Adrenal gland (tissue), 12 donors: Measurements from ENCODE around the gene FLT3LG. TPM values are rescaled to one million over a fixed set of nuclear protein-coding genes. Genes with fewer than 3 reads are reported as not detected.
A peak's percentile ranks its signal among the peaks of the same experiment; 100 is the strongest.

Source experiments
- DNase-seq, 7 donors: peaks; one replicate each; pipeline ENCODE4 v3.0.0-alpha.2; 2019 to 2020
- H3K27ac ChIP-seq, 5 donors: fragments of 200-600 bp; sonication (generic) in 4 of 5; 1 replicate in 3 of 5; 2 replicates in 2 of 5; pipeline versions ENCODE4 v1.5.1 to v1.8.0; 2016 to 2020; ENCODE audit warnings: mild to moderate bottlenecking in 1 of 5
- H3K27me3 ChIP-seq: fragments of 200-600 bp; 2 replicates; pipeline ENCODE4 v1.8.0; 2021
- H3K36me3 ChIP-seq, 2 donors: fragments of 200-600 bp; replicated peaks in 1 of 2; 1 replicate in 1 of 2; 2 replicates in 1 of 2; pipeline versions ENCODE4 v1.5.1 to v1.8.0; 2018 to 2022
- H3K4me1 ChIP-seq, 2 donors: fragments of 200-600 bp; replicated peaks in 1 of 2; 1 replicate in 1 of 2; 2 replicates in 1 of 2; pipeline versions ENCODE4 v1.5.1 to v1.8.0; 2018 to 2021
- H3K4me3 ChIP-seq, 4 donors: fragments of 200-600 bp; sonication (generic) in 3 of 4; one replicate each; pipeline ENCODE4 v1.5.1; 2016 to 2018
- H3K9me3 ChIP-seq, 3 donors: fragments of 200-600 bp; sonication (generic) in 1 of 3; replicated peaks in 1 of 3; 1 replicate in 2 of 3; 2 replicates in 1 of 3; pipeline versions ENCODE4 v1.5.1 to v1.8.0; 2016 to 2021
- POLR2A ChIP-seq, 2 donors: fragments of 450-650 bp; IDR thresholded peaks; one replicate each; pipeline ENCODE4 v1.6.1; 2017; ENCODE audit warnings: antibody characterized with exemption in 2 of 2, mild to moderate bottlenecking in 2 of 2, moderate library complexity in 1 of 2
- WGBS, 4 donors: extraction: QIAGEN DNeasy Blood & Tissue Kit in 2 of 4; methylation state at CpG; one replicate each; pipeline versions ENCODE4 v1.1.5 to v1.1.7; 2013 to 2017; 5-methylcytosine and 5-hydroxymethylcytosine counted together
- intact Hi-C, 2 donors: fragments of 100-400 bp; cut with DNase I; formaldehyde crosslinking; loops; one replicate each; pipeline versions ENCODE4 v1.14.1 to v1.15.0; 2022 to 2023
- polyA plus RNA-seq, 3 donors: library from polyadenylated mRNA; stranded (reverse); fragments of 200-250 nt in 2 of 3; fragments of 350-450 nt in 1 of 3; fragmentation: Illumina TruSeq in 1 of 3; extraction: RNeasy Lipid Tissue Mini Kit (QIAGEN cat#74804) in 1 of 3; gene quantifications; one replicate each; pipeline ENCODE4 v1.2.3, GENCODE V29; 2013 to 2014
- total RNA-seq, 9 donors: library from RNA; depleted of rRNA in 4 of 9; stranded (reverse); fragments of >200 nt in 4 of 9; fragments of 120-200 nt in 1 of 9; fragmentation: NEBNext Ultra II Directional in 1 of 9; extraction: Animal tissue kit (Norgen Biotek cat#: 25700) in 1 of 9; gene quantifications; one replicate each; pipeline versions ENCODE4 v1.1.0 to v1.2.4, GENCODE V29; 2013 to 2023
- TF ChIP-seq, protein P1 (sequence below), 6 experiments: fragments of 450-650 bp in 4 of 6; fragments of 200-600 bp in 2 of 6; sonication (generic) in 1 of 6; IDR thresholded peaks; 1 replicate in 5 of 6; 2 replicates in 1 of 6; pipeline versions ENCODE4 v1.5.1 to v1.8.0; 2016 to 2021; ENCODE audit warnings: antibody characterized with exemption in 6 of 6, mild to moderate bottlenecking in 2 of 6, moderate library complexity in 1 of 6
- donor health status: healthy with polysubstance abuse.
- donor health status: Bipolar disorder and iron deficiency.
- donor health status: DM: yes; HTN: yes; CAD: no.
- donor health status: DM: no; HTN: no; CAD: no.
- donor health status: DM: no; HTN: no; CAD: no.
- donor health status: DM: yes; HTN: yes; CAD: no.

The FLT3LG gene
- total and polyA plus RNA-seq, 12 donors = 1.2 to 33.8 (median 8.7) TPM

GRCh38 chr19:49451430-49452181 lies 22.4 kb upstream of the FLT3LG start, which contains the start of gene PIH1D1:
Gene PIH1D1, minus strand, starts transcription at chr19:49451814. Its CDS starts 240 bp downstream, at chr19:49451574.
- peak; percentile 97 to 100 (median 99) for DNase-seq
- TF ChIP-seq, protein P1, sequence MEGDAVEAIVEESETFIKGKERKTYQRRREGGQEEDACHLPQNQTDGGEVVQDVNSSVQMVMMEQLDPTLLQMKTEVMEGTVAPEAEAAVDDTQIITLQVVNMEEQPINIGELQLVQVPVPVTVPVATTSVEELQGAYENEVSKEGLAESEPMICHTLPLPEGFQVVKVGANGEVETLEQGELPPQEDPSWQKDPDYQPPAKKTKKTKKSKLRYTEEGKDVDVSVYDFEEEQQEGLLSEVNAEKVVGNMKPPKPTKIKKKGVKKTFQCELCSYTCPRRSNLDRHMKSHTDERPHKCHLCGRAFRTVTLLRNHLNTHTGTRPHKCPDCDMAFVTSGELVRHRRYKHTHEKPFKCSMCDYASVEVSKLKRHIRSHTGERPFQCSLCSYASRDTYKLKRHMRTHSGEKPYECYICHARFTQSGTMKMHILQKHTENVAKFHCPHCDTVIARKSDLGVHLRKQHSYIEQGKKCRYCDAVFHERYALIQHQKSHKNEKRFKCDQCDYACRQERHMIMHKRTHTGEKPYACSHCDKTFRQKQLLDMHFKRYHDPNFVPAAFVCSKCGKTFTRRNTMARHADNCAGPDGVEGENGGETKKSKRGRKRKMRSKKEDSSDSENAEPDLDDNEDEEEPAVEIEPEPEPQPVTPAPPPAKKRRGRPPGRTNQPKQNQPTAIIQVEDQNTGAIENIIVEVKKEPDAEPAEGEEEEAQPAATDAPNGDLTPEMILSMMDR (IDR thresholded peaks at IDR 0.05) = peak in 3 of 6 experiments; percentile 15 to 34 (median 25)
- peak in 1 of 2 donors; percentile 66 for TF ChIP-seq POLR2A (IDR thresholded peaks at IDR 0.05)
- intact Hi-C loops = no loop called here
- Histone ChIP-seq H3K27me3 (no peaks in the 10 kb centered on the region), H3K4me3 (peak within 1 kb of the TSS; percentile 37 to 93 (median 61)), H3K9me3 (no peaks in the 10 kb centered on the region), H3K36me3 (peaks cover 0 to 14% of the 10 kb centered on the region in 2 donors), H3K27ac (peak within 1 kb of the TSS; percentile 42 to 97 (median 91)), H3K4me1 (peaks cover 3 to 19% of the 10 kb centered on the region in 2 donors)
- 0 to 1% (median 0%) methylated on average over 22 to 42 of the region's 42 CpGs for WGBS, 4 donors

GRCh38 chr19:49453013-49453756 lies 20.8 kb upstream of the FLT3LG start, which contains the start of gene ALDH16A1:
Gene ALDH16A1, plus strand, starts transcription at chr19:49453225. Its CDS starts 107 bp downstream, at chr19:49453332.
- H3K4me3 ChIP-seq = peak within 1 kb of the TSS in 3 of 4 donors; percentile 52 to 80 (median 66)
- intact Hi-C loops = no loop called here
- H3K9me3 ChIP-seq = no peaks in the 10 kb centered on the region
- TF ChIP-seq, protein P1 (IDR thresholded peaks at IDR 0.05) = peak in 1 of 6 experiments; percentile 5
- peak; percentile 52 to 88 for TF ChIP-seq POLR2A (IDR thresholded peaks at IDR 0.05)
- DNase-seq = peak; percentile 98 to 99 (median 98)
- H3K27ac ChIP-seq = peak within 1 kb of the TSS; percentile 82 to 97 (median 91)
- H3K27me3 ChIP-seq = no peaks in the 10 kb centered on the region
- WGBS, 4 donors = 0 to 1% (median 0%) methylated on average over 28 to 66 of the region's 66 CpGs
- H3K36me3 ChIP-seq = peaks cover 0 to 5% of the 10 kb centered on the region in 2 donors
- peaks cover 3 to 22% of the 10 kb centered on the region in 2 donors for H3K4me1 ChIP-seq

DNA sequence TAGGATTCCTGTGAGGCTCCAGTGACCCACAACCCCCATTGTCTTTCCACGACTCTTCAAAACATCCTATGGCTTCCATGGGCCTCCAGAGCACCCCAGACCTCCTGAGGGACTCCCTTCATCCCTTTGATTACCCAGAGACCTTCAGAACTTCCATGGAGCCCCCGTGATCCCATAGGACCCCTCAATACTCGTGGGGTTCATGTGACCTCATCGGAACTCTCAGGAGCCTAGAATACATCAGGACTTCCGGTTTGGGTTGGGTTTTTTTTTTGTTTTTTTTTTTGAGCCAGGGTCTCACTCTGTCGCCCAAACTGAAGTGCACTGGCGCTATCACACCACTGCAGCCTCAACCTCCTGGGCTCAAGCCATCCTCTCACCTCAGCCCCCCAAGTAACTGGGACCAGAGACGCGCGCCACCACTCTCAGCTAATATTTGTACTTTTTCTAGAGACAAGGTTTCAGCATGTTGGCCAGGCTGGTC lies 20.2 kb upstream of the FLT3LG start:
- Histone ChIP-seq H3K36me3 (peaks cover 0 to 5% of the 10 kb centered on the region in 2 donors), H3K27me3 (no peaks in the 10 kb centered on the region), H3K4me3 (peak overlapping the region in 3 of 4 donors; percentile 52 to 80 (median 66)), H3K9me3 (no peaks in the 10 kb centered on the region), H3K4me1 (peaks cover 3 to 22% of the 10 kb centered on the region in 2 donors), H3K27ac (peak overlapping the region; percentile 82 to 97 (median 91))
- TF ChIP-seq, protein P1 (IDR thresholded peaks at IDR 0.05) = no peak
- no peak for TF ChIP-seq POLR2A (IDR thresholded peaks at IDR 0.05)
- DNase-seq = no peak
- WGBS, 4 donors = 36 to 45% (median 38%) methylated on average over 10 of the region's 10 CpGs
- intact Hi-C loops = no loop called here

DNA sequence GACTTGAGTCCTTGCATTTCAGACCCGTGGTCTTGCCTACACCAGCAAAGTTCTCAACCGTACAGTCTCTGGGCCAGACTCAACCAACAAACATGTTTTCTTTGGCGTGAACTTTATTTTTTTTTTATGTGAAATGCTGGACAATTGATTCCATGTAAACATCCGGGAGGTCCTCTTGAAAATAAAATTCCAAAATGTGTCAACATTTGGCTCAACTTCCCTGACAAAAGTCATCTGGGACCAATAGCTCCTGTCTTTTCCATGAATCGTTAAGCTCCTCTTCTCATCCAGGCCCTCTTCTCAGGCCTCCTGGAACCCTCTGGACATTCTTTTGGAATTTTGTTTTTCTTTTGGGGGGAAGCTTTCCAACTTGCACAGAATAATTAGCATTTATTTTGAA lies 18.2 kb upstream of the FLT3LG start:
- H3K27ac ChIP-seq = peak overlapping the region in 1 of 5 donors; percentile 72

More for the DNA sequence above, 18.2 kb upstream of the FLT3LG start:
- intact Hi-C loops = no loop called here
- Histone ChIP-seq H3K36me3 (peaks cover 0 to 5% of the 10 kb centered on the region in 2 donors), H3K27me3 (no peaks in the 10 kb centered on the region), H3K9me3 (no peaks in the 10 kb centered on the region), H3K4me1 (peaks cover 3 to 15% of the 10 kb centered on the region in 2 donors), H3K4me3 (no peak overlapping the region)
- 74 to 77% (median 76%) methylated on average over 5 of the region's 5 CpGs for WGBS, 4 donors
- no peak for TF ChIP-seq POLR2A (IDR thresholded peaks at IDR 0.05)
- TF ChIP-seq, protein P1 (IDR thresholded peaks at IDR 0.05) = no peak
- no peak for DNase-seq
